ENCODE data around the gene ZNF76. TPM values are rescaled to one million over a fixed set of nuclear protein-coding genes. Genes with fewer than 3 reads are reported as not detected.
A peak's percentile ranks its signal among the peaks of the same experiment; 100 is the strongest.
"Not testable (repeated sequence)": the region's sequence is repeated elsewhere in the genome, so short reads cannot be mapped to it uniquely, and the experiment has no call there.

Gene ZNF76
- total and polyA plus RNA-seq, 2 donors (not counting 1 experiment from before 2014, with no cell fraction given) = 96.9 to 145 TPM

DNA sequence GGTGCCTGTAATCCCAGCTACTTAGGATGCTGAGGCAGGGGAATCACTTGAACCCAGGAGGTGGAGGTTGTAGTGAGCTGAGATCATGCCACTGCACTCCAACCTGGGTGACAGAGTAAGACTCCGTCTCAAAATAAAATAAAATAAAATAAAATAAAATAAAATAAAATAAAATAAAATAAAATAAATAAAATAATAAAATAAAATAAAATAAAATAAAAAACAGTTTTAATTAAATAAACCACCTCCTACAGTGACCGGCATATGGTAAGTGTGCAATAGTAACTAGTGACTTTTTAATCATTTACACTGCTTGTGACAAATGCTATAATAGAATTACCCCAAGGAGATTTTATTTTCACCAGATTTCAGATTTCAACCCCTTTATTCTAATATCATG, 49.0 kb downstream of the ZNF76 start:
- H3K9me3 ChIP-seq (ENCODE audit: control extremely low read depth in 1 of 3, control insufficient read depth in 2 of 3, insufficient read depth in 1 of 3, low read length in 2 of 3); H3K9ac ChIP-seq (ENCODE audit: low read length); ATAC-seq (ENCODE audit: low read depth); H2AFZ ChIP-seq (ENCODE audit: insufficient read depth, low read depth, low read length, poor library complexity, severe bottlenecking); H3K4me3 ChIP-seq (ENCODE audit: control extremely low read depth in 1 of 5, extremely low read depth in 1 of 5, insufficient read depth in 1 of 5, low read depth in 2 of 5, low read length in 4 of 5); DNase-seq; H3K9me3 Mint-ChIP-seq (ENCODE audit: insufficient read depth); H3K27me3 Mint-ChIP-seq; H3K4me2 ChIP-seq (replicated peaks; ENCODE audit: low read depth, low read length, poor library complexity, severe bottlenecking); H3K27ac ChIP-seq (ENCODE audit: low read length in 2 of 2); H3K27me3 ChIP-seq (replicated peaks in 1 of 4; ENCODE audit: control extremely low read depth in 1 of 4, control insufficient read depth in 3 of 4, insufficient read depth in 4 of 4, low read length in 3 of 4); intact Hi-C loops (cut with micrococcal nuclease); H3K4me3 Mint-ChIP-seq; H3K27ac Mint-ChIP-seq; H4K20me1 ChIP-seq (ENCODE audit: control insufficient read depth, insufficient read depth, low read length, poor library complexity, severe bottlenecking): not testable (repeated sequence)
- peaks cover 0 to 50% of the 10 kb centered on the region in 2 experiments for H3K36me3 ChIP-seq (replicated peaks in 1 of 2; ENCODE audit: control extremely low read depth in 1 of 2, control insufficient read depth in 1 of 2, extremely low read depth in 1 of 2, insufficient read depth in 2 of 2, low read length in 1 of 2)
- ChIA-PET CTCF (interaction anchor here (1.2 to 9.7 kb wide), 2 partner anchors 11 to 17 kb away, joined by 4 to 87 read pairs; partner anchors contain the start of gene DEF6), POLR2A (interaction anchor here (0.7 kb wide), 1 partner anchor 1483 kb away, joined by 3 read pairs; no protein-coding TSS in a partner anchor)
- H3K4me1 Mint-ChIP-seq = peaks cover 71% of the 10 kb centered on the region
- WGBS (ENCODE audit: insufficient coverage) = no CpG with 5 or more reads among the region's 2 CpGs
- H3K79me2 ChIP-seq (ENCODE audit: control insufficient read depth, insufficient read depth, low read length) = peaks cover 99% of the 10 kb centered on the region
- peaks cover 51 to 65% of the 10 kb centered on the region in 2 donors for H3K4me1 ChIP-seq (ENCODE audit: control insufficient read depth in 2 of 2, insufficient read depth in 2 of 2, low read length in 2 of 2)

- ATAC-seq (ENCODE audit: low read depth) (no peak), DNase-seq (no peak)
- H3K27me3 ChIP-seq (replicated peaks in 1 of 4; ENCODE audit: control extremely low read depth in 1 of 4, control insufficient read depth in 3 of 4, insufficient read depth in 4 of 4, low read length in 3 of 4) = no peaks in the 10 kb centered on the region
- peak overlapping the region; percentile 32 for H3K4me3 Mint-ChIP-seq
- no peak for TF ChIP-seq EZH2 (IDR thresholded peaks at IDR 0.05; ENCODE audit: borderline replicate concordance, insufficient read depth, low read depth, low read length, poor library complexity, severe bottlenecking)
- TF ChIP-seq, protein P1, sequence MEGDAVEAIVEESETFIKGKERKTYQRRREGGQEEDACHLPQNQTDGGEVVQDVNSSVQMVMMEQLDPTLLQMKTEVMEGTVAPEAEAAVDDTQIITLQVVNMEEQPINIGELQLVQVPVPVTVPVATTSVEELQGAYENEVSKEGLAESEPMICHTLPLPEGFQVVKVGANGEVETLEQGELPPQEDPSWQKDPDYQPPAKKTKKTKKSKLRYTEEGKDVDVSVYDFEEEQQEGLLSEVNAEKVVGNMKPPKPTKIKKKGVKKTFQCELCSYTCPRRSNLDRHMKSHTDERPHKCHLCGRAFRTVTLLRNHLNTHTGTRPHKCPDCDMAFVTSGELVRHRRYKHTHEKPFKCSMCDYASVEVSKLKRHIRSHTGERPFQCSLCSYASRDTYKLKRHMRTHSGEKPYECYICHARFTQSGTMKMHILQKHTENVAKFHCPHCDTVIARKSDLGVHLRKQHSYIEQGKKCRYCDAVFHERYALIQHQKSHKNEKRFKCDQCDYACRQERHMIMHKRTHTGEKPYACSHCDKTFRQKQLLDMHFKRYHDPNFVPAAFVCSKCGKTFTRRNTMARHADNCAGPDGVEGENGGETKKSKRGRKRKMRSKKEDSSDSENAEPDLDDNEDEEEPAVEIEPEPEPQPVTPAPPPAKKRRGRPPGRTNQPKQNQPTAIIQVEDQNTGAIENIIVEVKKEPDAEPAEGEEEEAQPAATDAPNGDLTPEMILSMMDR (IDR thresholded peaks at IDR 0.05) = no peak
- no peak overlapping the region for H3K4me3 ChIP-seq (ENCODE audit: control extremely low read depth in 1 of 5, extremely low read depth in 1 of 5, insufficient read depth in 1 of 5, low read depth in 2 of 5, low read length in 4 of 5)
- WGBS (ENCODE audit: insufficient coverage) = 94% methylated on average over 9 of the region's 9 CpGs
- peaks cover 41 to 55% of the 10 kb centered on the region in 2 donors for H3K4me1 ChIP-seq (ENCODE audit: control insufficient read depth in 2 of 2, insufficient read depth in 2 of 2, low read length in 2 of 2)
- peak overlapping the region; percentile 99 for H3K27ac Mint-ChIP-seq
- H3K4me2 ChIP-seq (replicated peaks; ENCODE audit: low read depth, low read length, poor library complexity, severe bottlenecking) = peak overlapping the region; percentile 74
- H3K4me1 Mint-ChIP-seq = peaks cover 71% of the 10 kb centered on the region
- H2AFZ ChIP-seq (ENCODE audit: insufficient read depth, low read depth, low read length, poor library complexity, severe bottlenecking) = no peak overlapping the region
- H3K36me3 ChIP-seq (replicated peaks in 1 of 2; ENCODE audit: control extremely low read depth in 1 of 2, control insufficient read depth in 1 of 2, extremely low read depth in 1 of 2, insufficient read depth in 2 of 2, low read length in 1 of 2) = peaks cover 0 to 46% of the 10 kb centered on the region in 2 experiments
- no peaks in the 10 kb centered on the region for H3K9me3 ChIP-seq (ENCODE audit: control extremely low read depth in 1 of 3, control insufficient read depth in 2 of 3, insufficient read depth in 1 of 3, low read length in 2 of 3)
- intact Hi-C loops (cut with micrococcal nuclease) = loop anchor here (2.0 kb wide), 1 partner anchor 17 kb away; no protein-coding TSS in a partner anchor
- CTCF ChIA-PET = interaction anchor here (1.3 to 9.7 kb wide), 2 partner anchors 9 to 12 kb away, joined by 3 to 87 read pairs; partner anchors contain the start of gene DEF6
- no peaks in the 10 kb centered on the region for H4K20me1 ChIP-seq (ENCODE audit: control insufficient read depth, insufficient read depth, low read length, poor library complexity, severe bottlenecking)
- POLR2A ChIA-PET = interaction anchor here (0.6 to 0.9 kb wide), 2 partner anchors 10 to 16 kb away, joined by 4 to 7 read pairs; no protein-coding TSS in a partner anchor
- H3K27ac ChIP-seq (ENCODE audit: low read length in 2 of 2) = peak overlapping the region; percentile 78 to 89
- H3K27me3 Mint-ChIP-seq = no peaks in the 10 kb centered on the region
- no peaks in the 10 kb centered on the region for H3K9me3 Mint-ChIP-seq (ENCODE audit: insufficient read depth)
- peak overlapping the region; percentile 60 for H3K9ac ChIP-seq (ENCODE audit: low read length)
- H3K79me2 ChIP-seq (ENCODE audit: control insufficient read depth, insufficient read depth, low read length) = peaks cover 94% of the 10 kb centered on the region
Observed at GRCh38 chr6:35309611-35310264, 50.2 kb downstream of the ZNF76 start.

Data from B cell (primary cell).